ENCODE data around the gene ATP11C.
"Not testable (repeated sequence)": the region's sequence is repeated elsewhere in the genome, so short reads cannot be mapped to it uniquely, and the experiment has no call there.

ATP11C gene

DNA sequence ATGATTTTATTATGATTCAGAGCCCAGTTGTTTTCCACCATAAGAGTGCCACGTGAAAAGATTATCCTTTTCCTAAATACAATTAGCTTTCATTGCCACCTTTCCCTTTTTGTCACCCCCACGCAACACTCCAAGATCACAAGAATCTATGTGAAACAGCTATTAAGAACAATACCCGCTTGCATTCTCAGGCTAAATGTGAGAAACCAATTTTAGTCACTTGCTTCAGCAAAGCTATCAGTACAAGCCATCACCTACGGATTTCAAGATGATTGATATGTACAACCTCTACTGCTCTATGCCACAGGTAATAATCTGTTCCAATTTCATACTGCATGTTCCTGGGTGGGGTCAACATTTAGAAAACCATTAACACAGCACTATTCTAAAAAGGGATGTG is 2.5 kb downstream of the ATP11C start:
- DNase-seq: no peak
- in situ Hi-C loops (cut with MboI; ENCODE audit: low pct_unique_long_range_greater_than_20kb, low sequenced_read_pairs): no loop called here

DNA sequence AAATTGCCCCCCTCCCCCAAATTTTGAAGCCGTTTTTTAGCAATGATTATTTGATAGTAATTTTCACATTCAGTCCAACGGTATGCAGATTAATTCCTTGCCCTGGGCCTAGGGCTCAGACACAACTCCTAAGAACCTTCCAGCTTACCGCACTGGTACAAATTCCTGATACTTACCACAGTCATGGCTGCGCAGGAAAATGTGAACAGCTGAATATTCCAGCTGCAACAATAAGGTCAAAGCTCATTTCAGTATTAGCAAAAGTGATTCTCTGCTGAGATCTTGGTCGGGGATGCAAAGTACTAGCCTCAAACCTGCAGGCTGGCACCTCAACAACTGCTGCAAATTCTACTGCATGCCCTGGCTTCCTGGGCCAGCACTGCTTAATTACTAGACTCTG is 3.0 kb downstream of the ATP11C start:
- peak; percentile 27 for DNase-seq
- in situ Hi-C loops (cut with MboI; ENCODE audit: low pct_unique_long_range_greater_than_20kb, low sequenced_read_pairs): no loop called here

DNA sequence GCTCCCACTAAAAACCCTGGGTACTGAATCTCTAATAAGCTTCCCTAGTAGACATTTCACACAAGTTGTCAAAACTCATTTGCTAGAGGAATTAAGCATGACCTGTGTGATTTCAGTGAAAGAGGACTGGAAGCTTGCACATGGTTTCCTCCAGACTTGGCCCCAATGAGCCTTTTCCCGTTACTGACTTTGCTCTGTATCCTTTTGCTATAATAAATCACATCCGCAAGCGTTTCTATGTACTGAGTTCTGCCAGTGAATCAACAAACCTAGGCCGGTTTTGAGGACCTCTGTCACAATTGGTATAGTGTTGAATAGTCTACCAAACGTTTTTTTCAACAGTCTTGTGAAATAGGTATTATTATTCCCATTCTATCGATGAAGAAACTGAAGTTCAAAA is 8.2 kb downstream of the ATP11C start:
- in situ Hi-C loops (cut with MboI; ENCODE audit: low pct_unique_long_range_greater_than_20kb, low sequenced_read_pairs): no loop called here
- DNase-seq: no peak

- in situ Hi-C loops (cut with MboI; ENCODE audit: low pct_unique_long_range_greater_than_20kb, low sequenced_read_pairs): no loop called here
Observed at GRCh38 chrX:139924069-139924695, 8.7 kb downstream of the ATP11C start.

DNA sequence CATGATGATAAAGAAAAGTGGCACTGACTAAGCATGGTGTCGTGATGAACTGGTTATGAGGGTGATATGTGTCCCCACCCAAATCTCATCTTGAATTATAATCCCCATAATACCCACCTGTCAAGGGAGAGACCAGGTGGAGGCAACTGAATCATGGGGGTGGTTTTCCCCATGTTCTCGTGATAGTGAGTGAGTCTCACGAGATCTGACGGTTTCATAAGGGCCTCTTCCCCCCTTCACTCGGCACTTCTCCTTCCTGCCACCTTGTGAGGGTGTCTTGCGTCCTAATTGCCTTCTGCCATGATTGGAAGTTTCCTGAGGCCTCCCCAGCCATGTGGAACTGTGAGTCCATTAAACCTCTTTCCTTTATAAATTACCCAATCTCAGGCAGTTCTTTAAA is 11.7 kb downstream of the ATP11C start:
- in situ Hi-C loops (cut with MboI; ENCODE audit: low pct_unique_long_range_greater_than_20kb, low sequenced_read_pairs): not testable (repeated sequence)
- DNase-seq: peak; percentile 25

More at GRCh38 chrX:139924069-139924695, 8.7 kb downstream of the ATP11C start:
- peak; percentile 37 for DNase-seq

- in situ Hi-C loops (cut with MboI; ENCODE audit: low pct_unique_long_range_greater_than_20kb, low sequenced_read_pairs): no loop called here
- no peak for DNase-seq
Observed at GRCh38 chrX:139920316-139920715, 12.5 kb downstream of the ATP11C start.

DNA sequence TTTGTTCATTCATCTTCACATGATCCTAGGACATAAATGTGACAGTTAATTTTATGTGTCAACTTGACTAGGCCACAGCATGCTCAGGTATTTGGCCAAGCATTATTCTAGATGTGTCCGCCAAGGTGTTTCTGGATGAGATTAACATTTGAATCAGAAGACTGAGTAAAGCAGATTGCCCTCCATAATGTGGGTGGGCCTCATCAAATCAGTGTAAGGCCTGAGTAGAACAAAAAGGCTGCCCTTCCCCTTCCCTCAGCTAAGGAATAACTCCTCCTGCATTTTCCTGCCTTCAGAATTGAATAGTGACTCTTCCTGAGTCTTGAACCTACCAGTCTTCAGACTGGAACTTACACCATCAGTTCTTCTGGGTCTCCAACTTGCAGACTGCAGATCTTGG is 18.4 kb downstream of the ATP11C start:
- no peak for DNase-seq
- in situ Hi-C loops (cut with MboI; ENCODE audit: low pct_unique_long_range_greater_than_20kb, low sequenced_read_pairs): no loop called here

GRCh38 chrX:139909712-139910111 is 23.1 kb downstream of the ATP11C start:
- peak; percentile 28 for DNase-seq
- in situ Hi-C loops (cut with MboI; ENCODE audit: low pct_unique_long_range_greater_than_20kb, low sequenced_read_pairs): no loop called here

- in situ Hi-C loops (cut with MboI; ENCODE audit: low pct_unique_long_range_greater_than_20kb, low sequenced_read_pairs): no loop called here
Observed at GRCh38 chrX:139907078-139907477, 25.8 kb downstream of the ATP11C start.

DNA sequence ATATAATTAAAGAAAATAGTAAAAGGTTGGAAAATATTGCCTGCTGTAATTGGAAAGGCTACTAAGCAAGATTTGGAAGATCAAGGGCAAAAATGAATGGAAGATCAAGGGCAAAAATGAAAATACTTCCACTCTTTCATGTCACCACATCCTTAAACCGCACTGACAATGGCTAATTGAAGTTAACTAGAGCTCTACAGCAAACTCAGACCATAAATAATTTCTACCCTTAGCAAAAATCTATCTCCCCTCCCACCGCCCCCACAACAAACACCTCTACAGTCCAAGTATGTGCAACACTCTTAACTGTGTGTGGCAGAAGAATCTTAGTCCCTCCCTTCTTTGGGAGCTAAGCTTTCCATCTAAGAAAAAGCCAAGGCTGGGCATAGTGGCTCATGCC is 27.1 kb downstream of the ATP11C start:
- DNase-seq: no peak
- in situ Hi-C loops (cut with MboI; ENCODE audit: low pct_unique_long_range_greater_than_20kb, low sequenced_read_pairs): no loop called here

More at GRCh38 chrX:139907078-139907477, 25.8 kb downstream of the ATP11C start:
- no peak for DNase-seq

DNA sequence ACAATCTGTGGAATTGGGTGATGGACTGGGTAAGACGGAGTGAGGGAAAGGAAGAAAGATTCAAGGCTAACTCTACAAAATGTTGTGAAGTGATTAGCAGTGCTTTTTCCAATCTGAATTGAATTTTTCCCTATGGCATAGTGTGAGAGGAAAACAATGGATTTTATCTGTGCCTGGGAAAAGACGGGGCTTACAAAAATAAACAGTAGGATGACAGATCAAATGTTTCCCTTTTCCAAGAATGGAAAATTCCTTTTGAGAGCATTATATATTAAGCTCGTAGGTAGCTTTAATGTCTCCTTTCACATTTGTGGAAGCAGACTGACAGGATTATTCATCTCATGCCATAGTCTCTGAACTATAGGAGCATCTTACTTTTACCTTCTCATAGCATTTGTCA is 27.8 kb downstream of the ATP11C start:
- DNase-seq: no peak
- in situ Hi-C loops (cut with MboI; ENCODE audit: low pct_unique_long_range_greater_than_20kb, low sequenced_read_pairs): no loop called here

DNA sequence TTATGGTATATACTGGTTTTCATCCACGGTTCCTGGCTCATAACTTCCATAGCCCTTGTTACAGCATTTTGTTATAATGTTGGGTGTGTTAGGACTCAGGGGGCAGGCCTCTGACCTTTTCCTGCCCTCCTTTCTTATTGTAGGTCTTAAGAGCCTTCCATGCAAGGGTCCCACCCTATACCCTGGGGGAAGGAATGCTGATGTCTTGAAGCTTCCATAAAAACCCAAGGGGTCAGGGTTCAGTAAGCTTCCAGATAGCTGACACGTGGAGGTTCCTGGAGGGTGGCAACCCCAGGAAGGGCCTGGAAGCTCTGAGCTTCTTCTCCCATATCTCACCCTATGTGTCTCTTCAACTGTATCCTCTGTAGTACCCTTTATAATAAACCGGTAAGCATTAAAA is 29.6 kb downstream of the ATP11C start:
- in situ Hi-C loops (cut with MboI; ENCODE audit: low pct_unique_long_range_greater_than_20kb, low sequenced_read_pairs): no loop called here
- DNase-seq: no peak

DNA sequence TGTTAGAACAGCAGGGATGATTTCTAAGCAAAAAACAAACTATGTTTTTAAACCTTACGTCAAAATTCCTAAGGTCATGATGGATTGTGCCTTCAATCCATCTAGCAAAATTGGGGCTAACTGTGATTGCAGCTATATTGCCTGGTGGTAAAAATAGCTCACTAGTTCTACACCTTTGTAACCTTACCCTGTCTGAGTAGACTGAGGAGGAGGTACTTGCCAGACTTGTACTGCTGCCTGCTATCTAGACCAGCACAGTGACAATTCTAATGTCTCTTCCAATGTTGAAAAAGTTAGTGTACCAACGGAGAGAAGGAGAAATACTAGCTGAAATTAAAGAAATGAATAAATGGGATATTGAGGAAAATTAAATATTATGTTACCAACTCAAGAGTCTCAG is 30.3 kb downstream of the ATP11C start:
- in situ Hi-C loops (cut with MboI; ENCODE audit: low pct_unique_long_range_greater_than_20kb, low sequenced_read_pairs): no loop called here
- DNase-seq: no peak

DNA sequence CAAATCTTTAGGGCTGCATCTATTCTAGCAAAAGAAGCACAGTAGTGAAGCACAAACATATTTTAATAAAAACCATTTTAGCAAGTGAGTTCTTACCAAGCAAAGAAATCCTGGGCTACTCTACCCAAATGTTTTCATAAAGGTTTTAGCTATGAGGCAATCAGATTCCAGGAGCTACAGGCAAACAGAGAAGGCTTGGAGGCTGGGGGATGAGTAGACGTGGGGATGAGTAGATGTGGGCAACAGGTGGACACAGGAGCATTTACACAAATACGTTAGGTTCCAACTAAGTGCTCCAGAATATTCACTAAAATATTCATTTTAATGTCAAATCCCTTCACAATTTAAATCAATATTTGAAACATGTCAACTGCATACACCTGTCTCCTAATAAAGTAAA is 34.5 kb downstream of the ATP11C start:
- in situ Hi-C loops (cut with MboI; ENCODE audit: low pct_unique_long_range_greater_than_20kb, low sequenced_read_pairs): no loop called here
- no peak for DNase-seq

- no peak for DNase-seq
- in situ Hi-C loops (cut with MboI; ENCODE audit: low pct_unique_long_range_greater_than_20kb, low sequenced_read_pairs): no loop called here
Observed at GRCh38 chrX:139892512-139892911, 40.3 kb downstream of the ATP11C start.

DNA sequence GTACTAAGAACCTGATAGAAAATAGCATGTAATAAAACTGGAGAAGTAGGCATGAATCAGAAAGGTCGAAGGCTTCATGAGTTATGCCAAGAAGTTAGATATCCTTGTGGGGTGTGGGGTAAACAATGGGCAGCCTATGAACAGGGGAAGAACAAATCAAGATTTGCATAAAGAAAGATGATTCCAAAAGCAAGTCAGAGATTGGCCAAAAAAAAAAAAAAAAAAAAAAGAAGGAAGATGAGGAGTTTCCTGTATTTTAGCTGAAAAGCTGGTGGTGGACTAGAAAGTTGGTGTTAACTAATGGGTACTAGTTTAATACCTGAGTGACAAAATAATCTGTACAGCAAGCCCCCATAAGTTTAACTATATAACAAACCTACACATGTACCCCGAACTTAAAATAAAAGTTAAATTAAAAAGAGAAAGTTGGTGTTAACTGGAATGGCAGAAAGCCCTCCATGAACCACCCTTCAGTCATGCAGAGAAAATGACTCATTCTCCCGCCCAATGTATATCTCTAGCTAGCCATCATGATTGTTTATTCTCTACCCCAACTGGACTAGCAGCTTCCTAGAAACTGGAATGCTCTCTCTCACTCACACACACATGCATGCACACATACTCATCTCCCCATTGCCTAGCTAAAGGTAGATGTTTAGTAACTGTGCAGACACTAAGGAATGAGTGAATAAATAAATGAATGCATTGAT is 41.7 kb downstream of the ATP11C start:
- DNase-seq: peak; percentile 51
- in situ Hi-C loops (cut with MboI; ENCODE audit: low pct_unique_long_range_greater_than_20kb, low sequenced_read_pairs): no loop called here

DNA sequence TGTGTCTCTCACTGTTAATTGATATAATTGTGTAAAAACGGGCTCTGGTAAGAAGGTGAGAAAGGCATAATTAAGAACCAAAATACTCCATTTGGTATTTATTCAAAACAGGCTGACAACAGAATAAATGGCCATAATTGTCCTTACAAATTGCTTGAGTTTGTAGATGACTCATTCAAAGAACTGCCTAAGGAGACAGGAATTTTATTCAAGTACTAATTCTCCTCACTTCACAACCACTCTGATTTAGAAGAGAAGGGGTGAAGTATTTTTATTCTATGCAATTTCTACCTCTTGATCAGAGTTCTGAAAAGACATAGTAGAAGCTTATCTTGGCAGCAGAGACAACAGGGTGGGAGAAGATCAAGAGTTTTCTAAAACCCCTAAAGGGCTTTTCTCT is 43.1 kb downstream of the ATP11C start:
- DNase-seq: no peak
- in situ Hi-C loops (cut with MboI; ENCODE audit: low pct_unique_long_range_greater_than_20kb, low sequenced_read_pairs): no loop called here

DNA sequence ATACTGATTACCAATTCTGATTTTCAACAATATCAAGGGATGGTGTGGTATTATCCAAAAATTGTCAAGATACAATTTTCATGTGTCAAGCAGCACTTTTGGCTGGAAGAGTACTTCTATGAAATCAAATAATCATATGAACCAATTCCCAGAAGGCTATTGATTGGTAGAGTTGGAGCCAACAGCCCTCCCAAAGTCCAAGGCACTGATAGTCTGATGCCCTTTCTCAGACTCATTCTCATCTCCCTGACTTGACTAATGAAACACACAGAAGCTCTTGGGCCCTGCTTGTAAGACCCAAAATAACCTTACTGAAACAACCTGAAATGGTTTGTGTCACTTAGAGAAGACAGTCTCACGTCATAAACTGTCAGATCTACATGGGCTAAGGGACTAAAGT is 48.9 kb downstream of the ATP11C start:
- in situ Hi-C loops (cut with MboI; ENCODE audit: low pct_unique_long_range_greater_than_20kb, low sequenced_read_pairs): no loop called here
- DNase-seq: no peak

DNA sequence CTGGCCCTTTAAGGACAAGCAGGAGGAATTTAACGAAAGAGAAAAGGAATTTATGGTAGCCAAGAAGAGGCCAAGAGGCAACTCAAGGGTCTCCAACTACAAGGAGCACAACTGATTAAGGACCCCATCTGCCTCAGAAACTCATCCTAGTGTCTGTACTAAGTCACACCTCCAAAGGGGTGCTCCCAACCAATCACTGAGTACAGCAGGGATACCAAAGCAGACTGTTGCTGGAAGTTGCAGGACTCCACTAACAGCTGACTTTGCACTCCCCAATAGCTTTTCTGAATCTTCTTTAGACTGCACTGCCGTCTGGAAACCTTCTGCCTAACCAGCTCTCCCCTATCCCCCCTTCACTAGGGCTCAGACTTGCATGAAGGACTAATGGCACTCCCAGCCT is 50.6 kb downstream of the ATP11C start:
- no peak for DNase-seq
- in situ Hi-C loops (cut with MboI; ENCODE audit: low pct_unique_long_range_greater_than_20kb, low sequenced_read_pairs): no loop called here

DNA sequence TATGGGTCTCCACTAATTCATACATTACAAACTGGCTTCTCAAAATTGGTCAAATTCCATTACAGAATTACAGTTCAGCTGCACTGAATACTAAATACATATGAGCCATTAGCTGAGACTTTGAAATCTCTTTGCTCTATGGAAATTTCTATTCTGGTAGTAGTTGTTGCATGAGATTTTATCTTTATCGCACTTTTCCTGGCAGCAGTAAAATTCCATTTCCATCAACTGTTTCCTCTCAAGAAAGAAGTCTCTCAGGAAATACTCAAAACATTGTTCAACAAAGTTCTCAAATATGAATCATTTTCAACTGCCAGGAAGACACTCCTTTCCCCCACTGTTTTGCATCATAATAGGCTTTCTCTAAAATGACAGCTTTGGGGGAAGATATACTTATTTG is 51.3 kb downstream of the ATP11C start:
- peak; percentile 19 for DNase-seq
- in situ Hi-C loops (cut with MboI; ENCODE audit: low pct_unique_long_range_greater_than_20kb, low sequenced_read_pairs): no loop called here

DNA sequence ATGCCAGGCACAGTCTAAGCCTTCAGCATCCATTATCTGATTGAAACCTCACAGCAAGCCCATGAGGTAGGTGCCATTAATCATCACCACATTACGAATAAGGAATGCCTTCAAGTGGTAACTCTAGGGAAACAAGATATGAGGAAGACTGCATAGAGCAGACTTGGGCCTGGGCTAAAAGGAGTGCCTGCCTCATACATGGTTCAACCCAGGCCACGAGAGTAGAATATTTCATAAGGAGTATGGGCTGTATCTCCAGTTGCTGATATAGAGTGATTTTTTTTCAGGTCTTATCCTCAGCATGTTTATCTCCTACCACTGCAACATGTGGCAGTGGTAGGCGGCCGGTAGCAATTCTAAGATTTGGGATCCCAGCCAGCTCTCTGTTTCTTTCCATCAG is 51.7 kb downstream of the ATP11C start:
- no peak for DNase-seq
- in situ Hi-C loops (cut with MboI; ENCODE audit: low pct_unique_long_range_greater_than_20kb, low sequenced_read_pairs): no loop called here

Data from KBM-7 (cell line).